T follicular helper cell (primary cell): Measurements from ENCODE around the gene BMPR1A.
"Not testable (repeated sequence)": the region's sequence is repeated elsewhere in the genome, so short reads cannot be mapped to it uniquely, and the experiment has no call there.

Experiments
- DNase-seq: peaks from one replicate; pipeline ENCODE4 v3.0.0-alpha.2; 2020; ENCODE audit warnings: low read depth

Gene BMPR1A

DNA sequence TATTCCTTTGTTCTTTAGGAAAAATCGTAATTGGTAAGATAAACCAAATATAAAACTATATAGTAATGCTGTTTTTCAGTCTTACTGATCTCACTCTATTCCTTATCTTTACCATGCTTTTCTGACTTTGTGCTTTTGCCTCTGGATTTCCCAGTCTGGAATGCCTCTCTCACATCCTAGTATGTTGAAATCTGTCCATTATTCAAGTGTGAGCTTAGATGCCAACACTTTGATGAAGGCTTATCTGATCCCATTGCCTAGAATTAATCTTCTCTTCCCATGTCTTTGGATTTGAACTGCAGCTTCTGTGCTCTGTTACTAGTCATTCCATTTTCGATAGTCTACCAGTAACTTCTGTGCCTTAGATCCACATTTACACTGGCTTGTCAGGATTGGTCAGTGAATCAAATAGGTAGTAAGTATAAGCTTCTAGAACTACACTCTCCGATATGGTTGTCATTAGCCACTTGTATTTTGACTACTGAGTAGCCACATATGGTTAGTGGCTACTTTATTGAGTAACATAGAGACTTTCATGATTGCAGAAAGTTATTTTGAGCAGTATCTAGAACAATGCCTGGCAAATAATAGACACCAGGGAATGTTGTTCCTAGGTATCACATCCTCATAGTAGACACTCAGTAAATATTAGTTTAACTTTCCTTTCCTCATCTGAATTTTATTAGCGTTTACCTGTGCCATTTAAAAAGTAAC, 92.9 kb downstream of the BMPR1A start:
- no peak for DNase-seq

DNA sequence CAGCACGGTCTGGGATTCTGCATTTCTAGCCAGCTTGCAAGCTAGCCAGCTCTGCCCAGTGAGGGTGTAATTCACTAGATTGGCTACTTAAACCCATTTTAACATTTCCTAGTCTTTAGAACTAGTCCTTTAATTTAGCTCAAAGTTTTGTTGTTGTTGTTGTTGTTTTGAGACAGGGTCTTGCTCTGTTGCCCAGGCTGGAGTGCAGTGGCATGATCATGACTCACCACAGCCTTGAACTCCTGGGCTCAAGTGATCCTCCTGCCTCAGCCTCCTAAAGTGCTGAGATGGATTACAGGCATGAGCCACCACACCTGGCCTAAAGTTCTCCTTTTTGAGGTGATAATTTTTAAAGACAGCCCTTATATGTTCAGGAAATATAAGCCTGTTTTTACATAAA, 94.1 kb downstream of the BMPR1A start:
- no peak for DNase-seq

- DNase-seq, result no peak
These were observed 95.1 kb downstream of the BMPR1A start for GRCh38 chr10:86851328-86852207.

DNA sequence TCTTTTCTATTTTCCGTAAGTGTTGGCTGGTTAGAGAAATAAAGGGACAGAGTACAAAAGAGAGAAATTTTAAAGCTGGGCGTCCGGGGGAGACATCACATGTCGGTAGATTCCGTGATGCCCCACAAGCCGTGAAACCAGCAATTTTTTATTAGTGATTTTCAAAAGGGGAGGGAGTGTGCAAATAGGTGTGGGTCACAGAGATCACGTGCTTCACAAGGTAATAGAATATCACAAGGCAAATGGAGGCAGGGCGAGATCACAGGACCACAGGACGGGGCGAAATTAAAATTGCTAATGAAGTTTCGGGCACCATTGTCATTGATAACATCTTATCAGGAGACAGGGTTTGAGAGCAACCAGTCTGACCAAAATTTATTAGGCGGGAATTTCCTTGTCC, 97.2 kb downstream of the BMPR1A start:
- not testable (repeated sequence) for DNase-seq

DNA sequence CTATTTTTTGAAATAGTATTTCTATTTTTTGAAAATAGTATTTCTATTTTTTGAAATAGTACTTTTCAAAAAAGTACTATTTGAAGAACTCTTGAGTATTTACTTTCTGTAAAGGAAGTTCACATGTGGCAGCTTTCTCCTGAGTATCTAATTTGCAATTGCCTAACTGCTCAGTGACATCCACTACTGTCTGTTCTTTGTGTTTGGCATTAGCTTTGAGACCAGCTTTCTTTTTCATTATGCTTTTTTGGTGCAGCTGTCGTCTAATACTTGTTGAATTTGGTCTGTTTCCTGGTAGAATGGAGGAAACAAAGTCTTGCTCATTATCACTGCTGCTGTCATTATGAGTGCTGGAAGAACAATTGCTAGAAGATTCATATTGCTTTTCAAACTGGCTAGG, 99.1 kb downstream of the BMPR1A start:
- no peak for DNase-seq

- no peak for DNase-seq
These were observed 99.7 kb downstream of the BMPR1A start for GRCh38 chr10:86856156-86856555.

DNA sequence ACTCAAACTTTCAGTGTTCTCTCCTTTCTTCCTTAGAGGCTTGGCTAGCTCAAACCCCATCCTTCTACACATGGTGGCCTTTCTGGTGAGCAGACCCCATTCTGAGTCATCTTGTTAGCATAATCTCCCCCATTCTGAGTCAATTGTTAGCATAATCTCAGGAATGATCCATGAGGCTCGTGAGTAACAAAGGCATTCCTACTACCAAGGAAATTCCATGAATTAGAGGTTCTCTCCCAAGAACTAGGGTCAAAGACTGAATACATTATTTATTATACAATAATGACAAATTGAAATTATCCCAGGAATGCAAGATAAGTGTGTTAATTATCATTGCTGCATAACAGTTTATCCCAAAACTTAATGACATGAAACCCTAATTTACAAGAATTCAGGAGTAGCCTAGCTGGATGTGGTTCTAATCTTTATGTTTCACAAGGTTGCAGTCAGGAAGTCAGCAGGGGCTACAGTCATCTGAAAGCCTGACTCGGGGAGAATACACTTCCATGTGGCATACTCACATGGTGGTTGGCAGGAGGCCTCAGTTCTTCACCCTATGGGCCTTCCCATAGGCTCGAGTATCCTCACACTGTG, 100.8 kb downstream of the BMPR1A start:
- no peak for DNase-seq

GRCh38 chr10:86858011-86858410, 101.6 kb downstream of the BMPR1A start:
- no peak for DNase-seq

GRCh38 chr10:86861351-86861750, 104.9 kb downstream of the BMPR1A start:
- no peak for DNase-seq

DNA sequence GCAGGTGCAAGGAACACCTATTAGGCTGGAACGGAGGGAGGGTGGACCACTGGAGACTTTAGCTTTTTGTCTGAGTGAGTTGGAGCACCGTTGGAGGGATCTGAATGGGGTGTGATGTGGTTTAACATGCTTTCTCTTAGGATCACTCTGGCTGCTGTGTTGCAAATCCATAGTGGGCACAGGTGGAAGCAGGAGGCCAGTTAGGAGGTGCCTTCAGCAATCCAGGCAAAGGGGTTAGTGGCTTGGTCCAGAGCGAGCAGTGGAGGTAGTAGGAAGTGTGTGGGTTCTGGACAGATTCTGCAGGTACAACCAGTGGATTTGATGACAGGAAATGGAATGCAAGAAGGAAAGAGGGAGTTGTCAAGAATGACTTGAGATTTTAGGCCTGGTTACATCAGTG, 106.0 kb downstream of the BMPR1A start:
- DNase-seq, result no peak

DNA sequence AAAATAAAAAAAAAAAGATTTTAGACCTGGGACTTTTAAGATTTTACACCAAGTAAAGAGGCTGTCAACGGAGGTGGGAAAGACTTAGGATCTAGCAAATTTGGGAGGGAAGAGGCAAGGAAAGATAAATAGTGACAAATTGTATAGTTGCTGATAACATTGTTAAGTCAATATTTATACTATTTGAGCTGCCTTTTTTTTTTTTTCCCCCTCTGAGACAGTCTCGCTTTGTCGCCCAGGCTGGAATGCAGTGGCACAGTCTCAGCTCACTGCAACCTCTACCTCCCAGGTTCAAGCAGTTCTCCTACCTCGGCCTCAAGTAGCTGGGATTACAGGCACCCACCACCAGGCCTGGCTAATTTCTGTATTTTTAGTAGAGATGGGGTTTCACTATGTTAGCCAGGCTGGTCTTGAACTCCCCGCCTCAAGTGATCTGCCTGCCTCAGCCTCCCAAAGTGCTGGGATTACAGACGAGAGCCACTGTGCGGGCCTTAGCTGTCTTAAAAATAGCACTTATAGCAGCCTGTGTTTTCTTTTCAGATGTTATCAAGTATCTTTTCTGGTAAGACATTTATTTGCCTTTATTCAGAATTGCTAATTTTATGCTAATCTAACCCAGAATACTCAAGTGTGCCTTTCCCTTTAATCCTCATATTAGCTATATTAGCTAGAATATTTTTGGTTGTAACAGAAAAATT, 106.5 kb downstream of the BMPR1A start:
- no peak for DNase-seq

GRCh38 chr10:86863484-86863842, 107.0 kb downstream of the BMPR1A start:
- DNase-seq, result no peak

- DNase-seq, result not testable (repeated sequence)
These were observed 108.8 kb downstream of the BMPR1A start for GRCh38 chr10:86865011-86865811.

DNA sequence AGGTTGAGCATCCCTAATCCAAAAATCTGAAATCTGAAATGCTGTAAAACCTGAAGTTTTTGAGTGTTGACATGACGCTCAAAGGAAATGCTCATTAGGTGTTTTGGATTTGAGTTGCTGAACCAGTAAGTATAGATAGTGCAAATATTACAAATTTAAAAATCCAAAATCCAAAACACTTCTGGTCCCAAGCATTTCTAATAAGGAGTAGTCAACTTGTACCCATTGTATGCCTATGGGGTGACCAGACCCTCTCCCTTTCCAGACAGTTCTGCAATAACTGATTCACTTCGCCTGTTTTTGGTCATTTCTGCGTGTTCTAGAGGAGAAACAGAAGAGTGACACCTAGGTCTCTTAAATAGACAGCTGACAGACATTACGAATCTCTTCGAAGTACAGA, 110.7 kb downstream of the BMPR1A start:
- DNase-seq, result no peak

DNA sequence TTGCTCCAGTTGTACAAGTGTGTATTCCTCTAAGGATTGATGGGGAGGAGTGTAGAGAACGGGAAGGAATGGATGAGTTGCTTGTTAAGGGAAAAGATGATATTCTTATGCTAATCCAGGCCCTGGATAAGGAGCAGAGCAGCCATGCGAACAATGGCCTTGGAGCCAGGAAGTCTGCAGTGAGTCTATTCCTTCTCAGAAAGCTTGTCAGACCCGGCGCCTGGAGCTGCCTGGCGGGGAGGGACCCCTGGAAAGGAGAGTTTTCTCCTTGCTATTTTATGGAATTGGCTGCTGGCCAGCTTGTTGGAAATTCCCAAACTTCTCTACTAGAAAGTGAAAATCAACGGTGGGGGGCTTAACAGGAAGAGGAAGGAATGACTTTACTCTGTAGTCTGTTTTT, 111.9 kb downstream of the BMPR1A start:
- no peak for DNase-seq

DNA sequence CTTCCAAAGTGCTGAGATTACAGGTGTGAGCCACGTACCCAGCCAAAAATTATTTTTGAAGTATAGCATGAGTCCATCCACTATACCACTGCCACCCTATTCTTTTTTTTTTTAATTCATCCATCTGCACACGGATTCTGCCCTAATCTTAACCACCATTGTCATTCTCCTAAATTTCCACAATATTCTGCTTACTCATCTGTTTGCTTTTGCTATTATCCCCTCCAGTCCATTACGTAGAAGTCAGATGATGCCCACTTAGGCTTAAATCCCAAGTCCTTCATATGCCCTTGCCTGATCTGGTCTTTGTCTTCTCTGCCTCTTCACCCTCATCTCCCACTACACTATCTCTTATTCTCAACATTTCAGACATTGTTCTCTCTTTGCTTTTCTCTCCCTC, 114.3 kb downstream of the BMPR1A start:
- no peak for DNase-seq

GRCh38 chr10:86871563-86872183, 115.3 kb downstream of the BMPR1A start:
- DNase-seq, result no peak

DNA sequence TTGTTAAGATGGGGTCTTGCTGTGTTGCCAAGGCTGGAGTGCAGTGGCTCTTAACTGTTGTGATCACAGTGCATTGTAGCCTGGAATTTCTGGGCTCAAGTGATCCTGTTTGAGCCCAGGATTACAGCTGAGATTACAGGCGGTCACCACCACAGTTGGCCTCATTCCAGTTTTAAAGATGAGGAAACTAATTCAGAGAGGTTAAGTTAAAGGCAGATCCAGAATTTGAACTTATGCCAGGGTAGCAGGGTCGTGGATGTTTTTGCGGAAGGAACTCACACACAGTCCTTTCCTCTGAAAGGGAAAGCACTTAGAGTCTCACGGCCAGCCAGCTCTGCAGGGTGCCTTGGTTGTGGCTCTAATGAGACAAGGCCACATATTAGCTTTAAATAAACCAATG, 116.3 kb downstream of the BMPR1A start:
- no peak for DNase-seq

GRCh38 chr10:86876748-86877147, 120.3 kb downstream of the BMPR1A start:
- no peak for DNase-seq

GRCh38 chr10:86878983-86879713, 122.7 kb downstream of the BMPR1A start:
- DNase-seq, result no peak
